OCI-LY7 (cell line): Measurements from ENCODE around the gene ACTC1. TPM values are rescaled to one million over a fixed set of nuclear protein-coding genes. Genes with fewer than 3 reads are reported as not detected.
"Not testable (repeated sequence)": the region's sequence is repeated elsewhere in the genome, so short reads cannot be mapped to it uniquely, and the experiment has no call there.

Source experiments
- BruUV-seq: library from RNA; stranded (reverse); fragments of 400-500 nt; replicated peaks from 2 replicates; lab custom pipeline; 2021; lab: Mats Ljungman, UMichigan
- CTCF ChIA-PET: fragments of 300-600 bp; sonication (Branson Sonifier 250); formaldehyde crosslinking; loops from one replicate; lab custom pipeline; 2022; ENCODE audit warnings: antibody characterized with exemption; ENCODE audit not compliant: unreplicated experiment; lab: Charles Lee
- POLR2A ChIA-PET: fragments of 300-600 bp; sonication (Branson Sonifier 250); formaldehyde crosslinking; loops from one replicate; lab custom pipeline; 2022; ENCODE audit warnings: antibody characterized with exemption; lab: Charles Lee
- DNase-seq: peaks from one replicate; pipeline ENCODE4 v3.0.0-alpha.2; 2015; ENCODE audit warnings: low spot score
- H2AFZ ChIP-seq: fragments of 200-600 bp; sonication (generic), shearing (Covaris generic); 2 replicates; pipeline ENCODE4 v1.6.1; 2014; ENCODE audit warnings: mild to moderate bottlenecking, antibody characterized with exemption, low read length, moderate library complexity
- H3K27ac ChIP-seq: fragments of 200-600 bp; sonication (generic); 2 replicates; pipeline ENCODE4 v1.5.1; 2014; ENCODE audit warnings: mixed run types, low read depth, mild to moderate bottlenecking, moderate library complexity, low read length, inconsistent platforms; ENCODE audit not compliant: poor library complexity, severe bottlenecking
- H3K36me3 ChIP-seq: fragments of 200-600 bp; sonication (generic); 2 replicates; pipeline ENCODE4 v1.6.1; 2014; ENCODE audit warnings: mild to moderate bottlenecking, antibody characterized with exemption, low read length, moderate library complexity, mixed read lengths; ENCODE audit not compliant: insufficient read depth
- H3K4me1 ChIP-seq: fragments of 200-600 bp; sonication (generic); 2 replicates; pipeline ENCODE4 v1.5.1; 2014; ENCODE audit warnings: mild to moderate bottlenecking, low read length; ENCODE audit not compliant: insufficient read depth, poor library complexity, severe bottlenecking
- H3K4me2 ChIP-seq: fragments of 200-600 bp; sonication (generic); 2 replicates; pipeline ENCODE4 v1.6.1; 2014; ENCODE audit warnings: mild to moderate bottlenecking, low read length
- H3K4me3 ChIP-seq: fragments of 200-600 bp; sonication (generic); 2 replicates; pipeline ENCODE4 v1.5.1; 2014; ENCODE audit warnings: mild to moderate bottlenecking, low read depth, low read length; ENCODE audit not compliant: poor library complexity, severe bottlenecking
- H3K79me2 ChIP-seq: fragments of 200-600 bp; sonication (generic); 2 replicates; pipeline ENCODE4 v1.6.1; 2016; ENCODE audit warnings: low read depth, mild to moderate bottlenecking, low read length, moderate library complexity, mixed read lengths; ENCODE audit not compliant: insufficient read depth
- H3K9me2 ChIP-seq: fragments of 200-600 bp; sonication (generic); 2 replicates; pipeline ENCODE4 v1.6.1; 2016; ENCODE audit warnings: mild to moderate bottlenecking, low read length, mixed read lengths; ENCODE audit not compliant: insufficient read depth
- H3K9me3 ChIP-seq: fragments of 200-600 bp; sonication (generic); 2 replicates; pipeline ENCODE4 v1.6.1; 2014; ENCODE audit warnings: mild to moderate bottlenecking, mixed run types, low read length, mixed read lengths
- H4K20me1 ChIP-seq: fragments of 200-600 bp; sonication (generic); 2 replicates; pipeline ENCODE4 v1.6.1; 2014; ENCODE audit warnings: mild to moderate bottlenecking, antibody characterized with exemption, low read length, moderate library complexity, mixed read lengths; ENCODE audit not compliant: insufficient read depth
- EZH2phosphoT487 ChIP-seq: fragments of 200-600 bp; sonication (generic); IDR thresholded peaks from 2 replicates; pipeline ENCODE4 v1.6.1; 2018; ENCODE audit warnings: low read depth, borderline replicate concordance, mild to moderate bottlenecking, mixed run types, antibody characterized with exemption, low read length, moderate library complexity, mixed read lengths
- intact Hi-C: fragments of 100-400 bp; cut with micrococcal nuclease; formaldehyde crosslinking; loops from one replicate; pipeline ENCODE4 v1.10.0; 2022; ENCODE audit not compliant: unreplicated experiment
- total RNA-seq, 2 experiments: library from RNA; depleted of rRNA in 1 of 2; stranded (reverse); fragments of >200 nt in 1 of 2; shearing (Covaris generic) in 1 of 2; gene quantifications; 2 replicates each; pipeline ENCODE4 v1.2.3, GENCODE V29; 2014 to 2022
- TF ChIP-seq, protein P1 (sequence below): fragments of 200-600 bp; sonication (generic); conservative IDR thresholded peaks from 2 replicates; pipeline ENCODE4 v1.5.1; 2014; ENCODE audit warnings: mild to moderate bottlenecking, antibody characterized with exemption, low read length, moderate library complexity, mixed read lengths

Gene ACTC1
- total RNA-seq, 2 experiments from 2014 or later = not detected

GRCh38 chr15:34815836-34816235 is 20.5 kb upstream of the ACTC1 start:
- H3K9me3 ChIP-seq = no peaks in the 10 kb centered on the region
- intact Hi-C loops = no loop called here

GRCh38 chr15:34813446-34814190 is 18.3 kb upstream of the ACTC1 start:
- no TSS peak for BruUV-seq
- Histone ChIP-seq H3K4me3 (no peak overlapping the region), H3K9me2 (no peaks in the 10 kb centered on the region), H3K9me3 (no peaks in the 10 kb centered on the region), H3K4me1 (no peaks in the 10 kb centered on the region), H2AFZ (no peak overlapping the region), H3K36me3 (no peaks in the 10 kb centered on the region), H4K20me1 (no peaks in the 10 kb centered on the region), H3K4me2 (no peak overlapping the region), H3K27ac (no peak overlapping the region), H3K79me2 (no peaks in the 10 kb centered on the region)
- intact Hi-C loops = no loop called here
- CTCF ChIA-PET = no interaction called here
- POLR2A ChIA-PET = no interaction called here
- TF ChIP-seq, protein P1, sequence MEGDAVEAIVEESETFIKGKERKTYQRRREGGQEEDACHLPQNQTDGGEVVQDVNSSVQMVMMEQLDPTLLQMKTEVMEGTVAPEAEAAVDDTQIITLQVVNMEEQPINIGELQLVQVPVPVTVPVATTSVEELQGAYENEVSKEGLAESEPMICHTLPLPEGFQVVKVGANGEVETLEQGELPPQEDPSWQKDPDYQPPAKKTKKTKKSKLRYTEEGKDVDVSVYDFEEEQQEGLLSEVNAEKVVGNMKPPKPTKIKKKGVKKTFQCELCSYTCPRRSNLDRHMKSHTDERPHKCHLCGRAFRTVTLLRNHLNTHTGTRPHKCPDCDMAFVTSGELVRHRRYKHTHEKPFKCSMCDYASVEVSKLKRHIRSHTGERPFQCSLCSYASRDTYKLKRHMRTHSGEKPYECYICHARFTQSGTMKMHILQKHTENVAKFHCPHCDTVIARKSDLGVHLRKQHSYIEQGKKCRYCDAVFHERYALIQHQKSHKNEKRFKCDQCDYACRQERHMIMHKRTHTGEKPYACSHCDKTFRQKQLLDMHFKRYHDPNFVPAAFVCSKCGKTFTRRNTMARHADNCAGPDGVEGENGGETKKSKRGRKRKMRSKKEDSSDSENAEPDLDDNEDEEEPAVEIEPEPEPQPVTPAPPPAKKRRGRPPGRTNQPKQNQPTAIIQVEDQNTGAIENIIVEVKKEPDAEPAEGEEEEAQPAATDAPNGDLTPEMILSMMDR = no peak
- no peak for TF ChIP-seq EZH2phosphoT487
- DNase-seq = no peak

More at GRCh38 chr15:34815836-34816235, 20.5 kb upstream of the ACTC1 start:
- ChIA-PET CTCF (no interaction called here), POLR2A (interaction anchor here (0.6 to 1.2 kb wide), 3 partner anchors 9 to 129 kb away, joined by 3 to 4 read pairs (median 4); no protein-coding TSS in a partner anchor)
- BruUV-seq = no TSS peak
- no peaks in the 10 kb centered on the region for H3K79me2 ChIP-seq
- H2AFZ ChIP-seq = no peak overlapping the region
- no peaks in the 10 kb centered on the region for H3K4me1 ChIP-seq
- H3K36me3 ChIP-seq = no peaks in the 10 kb centered on the region
- H3K9me2 ChIP-seq = no peaks in the 10 kb centered on the region
- no peak overlapping the region for H3K4me2 ChIP-seq
- TF ChIP-seq, protein P1 = no peak
- TF ChIP-seq EZH2phosphoT487 = no peak
- H3K27ac ChIP-seq = no peak overlapping the region
- H3K4me3 ChIP-seq = no peak overlapping the region
- H4K20me1 ChIP-seq = no peaks in the 10 kb centered on the region
- no peak for DNase-seq

DNA sequence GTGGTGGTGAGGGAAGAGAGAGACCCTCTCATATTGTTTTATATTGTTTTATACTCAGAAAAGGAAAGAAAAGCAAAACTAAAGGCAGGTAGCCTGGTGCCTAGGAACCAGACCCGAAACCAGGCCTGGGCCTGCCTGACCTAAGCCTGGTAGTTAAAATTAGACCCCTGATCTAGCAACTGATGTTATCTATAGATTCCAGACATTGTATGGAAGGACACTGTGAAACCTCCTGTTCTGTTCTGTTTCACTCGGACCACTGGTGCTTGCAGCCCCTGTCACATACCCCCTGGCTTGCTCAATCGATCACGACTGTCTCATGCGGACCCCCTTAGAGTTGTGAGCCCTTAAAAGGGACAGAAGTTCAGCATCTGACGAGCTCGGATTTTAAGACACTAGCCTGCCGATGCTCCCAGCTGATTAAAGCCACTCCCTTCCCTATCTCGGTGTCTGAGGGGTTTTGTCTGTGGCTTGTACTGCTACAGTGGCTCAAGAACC is 17.6 kb upstream of the ACTC1 start:
- intact Hi-C loops = not testable (repeated sequence)

More for the DNA sequence above, 17.6 kb upstream of the ACTC1 start:
- H3K4me1 ChIP-seq, H3K9me3 ChIP-seq, H2AFZ ChIP-seq, H4K20me1 ChIP-seq, H3K9me2 ChIP-seq, H3K27ac ChIP-seq, CTCF ChIA-PET, DNase-seq, H3K4me3 ChIP-seq, BruUV-seq, H3K4me2 ChIP-seq, POLR2A ChIA-PET, H3K79me2 ChIP-seq, H3K36me3 ChIP-seq: not testable (repeated sequence)
